GM18520 (cell line): Measurements from ENCODE around the gene CACNA1E.
"Not testable (repeated sequence)": the region's sequence is repeated elsewhere in the genome, so short reads cannot be mapped to it uniquely, and the experiment has no call there.

Source experiments
- ATAC-seq: cut with Tn5 transposase; IDR thresholded peaks from one replicate; pipeline ENCODE4 v1.9.1; 2021; ENCODE audit not compliant: unreplicated experiment

Gene CACNA1E

GRCh38 chr1:181798191-181798926 is 315.0 kb downstream of the CACNA1E start:
- ATAC-seq: no peak

- ATAC-seq: no peak
These were observed 318.3 kb downstream of the CACNA1E start for GRCh38 chr1:181801617-181802016.

GRCh38 chr1:181802466-181802865 is 319.1 kb downstream of the CACNA1E start:
- ATAC-seq: no peak

- ATAC-seq: no peak
These were observed 320.1 kb downstream of the CACNA1E start for GRCh38 chr1:181803421-181803820.

- no peak for ATAC-seq
These were observed 321.7 kb downstream of the CACNA1E start for GRCh38 chr1:181804989-181805388.

GRCh38 chr1:181806746-181807145 is 323.4 kb downstream of the CACNA1E start:
- no peak for ATAC-seq

- no peak for ATAC-seq
These were observed 323.9 kb downstream of the CACNA1E start for GRCh38 chr1:181807251-181807650.

GRCh38 chr1:181809991-181810545 is 326.8 kb downstream of the CACNA1E start:
- ATAC-seq: no peak

GRCh38 chr1:181812208-181812607 is 328.9 kb downstream of the CACNA1E start:
- no peak for ATAC-seq

GRCh38 chr1:181813266-181813665 is 329.9 kb downstream of the CACNA1E start:
- no peak for ATAC-seq

GRCh38 chr1:181816608-181817007 is 333.3 kb downstream of the CACNA1E start:
- no peak for ATAC-seq

- ATAC-seq: no peak
These were observed 333.8 kb downstream of the CACNA1E start for GRCh38 chr1:181817091-181817490.

GRCh38 chr1:181818459-181818858 is 335.1 kb downstream of the CACNA1E start:
- ATAC-seq: no peak

GRCh38 chr1:181818943-181819342 is 335.6 kb downstream of the CACNA1E start:
- ATAC-seq: no peak

- ATAC-seq: no peak
These were observed 338.4 kb downstream of the CACNA1E start for GRCh38 chr1:181821701-181822100.

- not testable (repeated sequence) for ATAC-seq
These were observed 349.0 kb downstream of the CACNA1E start for GRCh38 chr1:181832173-181832880.

GRCh38 chr1:181846001-181846645 is 362.8 kb downstream of the CACNA1E start:
- ATAC-seq: no peak

- ATAC-seq: no peak
These were observed 363.4 kb downstream of the CACNA1E start for GRCh38 chr1:181846681-181847080.

- ATAC-seq: no peak
These were observed 365.8 kb downstream of the CACNA1E start for GRCh38 chr1:181849071-181849470.

GRCh38 chr1:181854212-181854611 is 370.9 kb downstream of the CACNA1E start:
- not testable (repeated sequence) for ATAC-seq

GRCh38 chr1:181855380-181855779 is 372.1 kb downstream of the CACNA1E start:
- no peak for ATAC-seq
